Measurements from ENCODE around the gene MRPL41. TPM values are rescaled to one million over a fixed set of nuclear protein-coding genes. Genes with fewer than 3 reads are reported as not detected.

The MRPL41 gene
- total and polyA plus RNA-seq, 2 experiments from 2014 or later: 32.8 to 146 TPM

DNA sequence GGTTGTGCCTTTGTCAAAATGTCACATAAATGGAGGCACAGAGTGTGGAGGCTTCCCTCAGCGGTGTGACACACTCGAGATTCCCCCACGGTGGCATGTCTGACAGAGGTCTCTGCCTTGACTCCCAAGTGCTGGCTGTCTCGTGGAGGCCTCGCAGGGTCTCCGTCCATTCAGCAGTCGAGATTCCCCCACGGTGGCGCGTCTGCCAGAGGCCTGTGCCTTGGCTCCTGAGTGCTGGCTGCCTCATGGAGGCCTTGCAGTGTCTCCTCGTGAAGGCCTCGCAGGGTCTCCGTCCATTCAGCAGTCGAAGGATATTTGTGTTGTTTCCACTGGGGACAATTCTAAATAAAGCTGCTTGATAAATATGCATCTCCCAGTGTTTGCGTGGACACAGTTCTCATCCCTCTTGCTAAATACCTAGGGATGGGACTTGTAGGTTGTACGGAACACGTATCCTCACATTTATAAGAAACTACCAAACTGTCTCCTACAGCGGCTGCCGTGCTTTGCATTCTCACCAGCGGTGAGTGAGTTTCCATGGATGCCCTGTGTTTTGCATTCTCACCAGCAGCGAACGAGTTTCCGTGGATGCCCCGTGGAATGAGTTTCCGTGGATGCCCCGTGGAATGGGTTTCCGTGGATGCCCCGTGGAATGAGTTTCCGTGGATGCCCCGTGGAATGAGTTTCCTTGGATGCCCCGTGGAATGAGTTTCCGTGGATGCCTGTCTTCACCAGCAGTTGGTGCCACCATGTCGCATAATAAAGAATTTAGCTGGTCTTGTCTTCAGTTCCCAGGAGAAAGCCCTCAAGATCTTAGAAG is 27.3 kb upstream of the MRPL41 start:
- TF ChIP-seq ETS1 (IDR thresholded peaks at IDR 0.05) (no peak), CREB1 (CRISPR knock-in tag; IDR thresholded peaks at IDR 0.05; ENCODE audit: low read depth) (no peak)
- H3K36me3 Mint-ChIP-seq (ENCODE audit: low read depth): peaks cover 8% of the 10 kb centered on the region; the same call in 1 of the 3 replicates
- H3K4me2 ChIP-seq: no peak overlapping the region
- H3K9me2 ChIP-seq (ENCODE audit: insufficient read depth): no peaks in the 10 kb centered on the region
- H3K27ac Mint-ChIP-seq: no peak overlapping the region
- H3K9me3 Mint-ChIP-seq: 0 out of 3 replicates have a peak, but pooled peaks cover 3% of the 10 kb centered on the region
- H3K27me3 Mint-ChIP-seq (ENCODE audit: insufficient read depth, low read depth, poor library complexity): peaks cover 15% of the 10 kb centered on the region
- no peaks in the 10 kb centered on the region for H3K4me1 Mint-ChIP-seq
- H3K4me1 ChIP-seq (ENCODE audit: insufficient read depth): no peaks in the 10 kb centered on the region
- ATAC-seq (no peak), DNase-seq (ENCODE audit: low spot score) (no peak)
- no peak overlapping the region for H3K27ac ChIP-seq (ENCODE audit: low read depth)
- no peak overlapping the region for H3K4me3 Mint-ChIP-seq
- no peak overlapping the region for H3K4me3 ChIP-seq
- no peaks in the 10 kb centered on the region for H3F3A ChIP-seq (replicated peaks; ENCODE audit: low read depth)
- no peaks in the 10 kb centered on the region for H4K20me1 ChIP-seq (replicated peaks; ENCODE audit: insufficient read depth)
- H3K36me3 ChIP-seq (ENCODE audit: insufficient read depth): no peaks in the 10 kb centered on the region
- no peak overlapping the region for H2AFZ ChIP-seq
- H3K27me3 ChIP-seq (ENCODE audit: insufficient read depth): no peaks in the 10 kb centered on the region
- H3K79me2 ChIP-seq (replicated peaks; ENCODE audit: insufficient read depth): no peaks in the 10 kb centered on the region

- no peaks in the 10 kb centered on the region for H3K27me3 ChIP-seq (ENCODE audit: insufficient read depth)
- ATAC-seq: no peak
- H3K27ac Mint-ChIP-seq: no peak overlapping the region
- no peaks in the 10 kb centered on the region for H3K4me1 Mint-ChIP-seq
- H2AFZ ChIP-seq: no peak overlapping the region
- H3K4me1 ChIP-seq (ENCODE audit: insufficient read depth): no peaks in the 10 kb centered on the region
- no peak for DNase-seq (ENCODE audit: low spot score)
- no peak overlapping the region for H3K4me3 Mint-ChIP-seq
- peaks cover 4% of the 10 kb centered on the region; the same call in 1 of the 3 replicates for H3K36me3 Mint-ChIP-seq (ENCODE audit: low read depth)
- no peaks in the 10 kb centered on the region for H3K9me2 ChIP-seq (ENCODE audit: insufficient read depth)
- no peak overlapping the region for H3K4me2 ChIP-seq
- no peaks in the 10 kb centered on the region for H3K9me3 Mint-ChIP-seq
- no peaks in the 10 kb centered on the region for H3F3A ChIP-seq (replicated peaks; ENCODE audit: low read depth)
- no peaks in the 10 kb centered on the region for H3K36me3 ChIP-seq (ENCODE audit: insufficient read depth)
- peaks cover 12% of the 10 kb centered on the region for H3K27me3 Mint-ChIP-seq (ENCODE audit: insufficient read depth, low read depth, poor library complexity)
- no peaks in the 10 kb centered on the region for H4K20me1 ChIP-seq (replicated peaks; ENCODE audit: insufficient read depth)
- H3K27ac ChIP-seq (ENCODE audit: low read depth): no peak overlapping the region
- H3K79me2 ChIP-seq (replicated peaks; ENCODE audit: insufficient read depth): no peaks in the 10 kb centered on the region
- H3K4me3 ChIP-seq: no peak overlapping the region
- TF ChIP-seq EZH2 (IDR thresholded peaks at IDR 0.05; ENCODE audit: low read depth, unreplicated experiment): no peak
- TF ChIP-seq CREB1 (CRISPR knock-in tag; IDR thresholded peaks at IDR 0.05; ENCODE audit: low read depth): no peak
- TF ChIP-seq ZNF331 (CRISPR knock-in tag; IDR thresholded peaks at IDR 0.05; ENCODE audit: low read depth): no peak
- TF ChIP-seq STAT1 (IDR thresholded peaks at IDR 0.05; ENCODE audit: unreplicated experiment): no peak
- no peak for TF ChIP-seq NANOG (IDR thresholded peaks at IDR 0.05; ENCODE audit: borderline replicate concordance)
- no peak for TF ChIP-seq REST (IDR thresholded peaks at IDR 0.05; ENCODE audit: unreplicated experiment)
- TF ChIP-seq JUNB (IDR thresholded peaks at IDR 0.05; ENCODE audit: unreplicated experiment): no peak
- TF ChIP-seq, protein P1, sequence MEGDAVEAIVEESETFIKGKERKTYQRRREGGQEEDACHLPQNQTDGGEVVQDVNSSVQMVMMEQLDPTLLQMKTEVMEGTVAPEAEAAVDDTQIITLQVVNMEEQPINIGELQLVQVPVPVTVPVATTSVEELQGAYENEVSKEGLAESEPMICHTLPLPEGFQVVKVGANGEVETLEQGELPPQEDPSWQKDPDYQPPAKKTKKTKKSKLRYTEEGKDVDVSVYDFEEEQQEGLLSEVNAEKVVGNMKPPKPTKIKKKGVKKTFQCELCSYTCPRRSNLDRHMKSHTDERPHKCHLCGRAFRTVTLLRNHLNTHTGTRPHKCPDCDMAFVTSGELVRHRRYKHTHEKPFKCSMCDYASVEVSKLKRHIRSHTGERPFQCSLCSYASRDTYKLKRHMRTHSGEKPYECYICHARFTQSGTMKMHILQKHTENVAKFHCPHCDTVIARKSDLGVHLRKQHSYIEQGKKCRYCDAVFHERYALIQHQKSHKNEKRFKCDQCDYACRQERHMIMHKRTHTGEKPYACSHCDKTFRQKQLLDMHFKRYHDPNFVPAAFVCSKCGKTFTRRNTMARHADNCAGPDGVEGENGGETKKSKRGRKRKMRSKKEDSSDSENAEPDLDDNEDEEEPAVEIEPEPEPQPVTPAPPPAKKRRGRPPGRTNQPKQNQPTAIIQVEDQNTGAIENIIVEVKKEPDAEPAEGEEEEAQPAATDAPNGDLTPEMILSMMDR (conservative IDR thresholded peaks at IDR 0.05; ENCODE audit: low read depth in 2 of 2): no peak
- TF ChIP-seq ZNF114 (CRISPR knock-in tag; IDR thresholded peaks at IDR 0.05): no peak
These were observed 26.7 kb upstream of the MRPL41 start for GRCh38 chr9:137524981-137525317.
